Activated naive CD8-positive, alpha-beta T cell treated with anti-CD3 and anti-CD28 coated beads, Interleukin-2, amount 50 U/mL, for 24 hours (primary cell): ENCODE results near the gene GALNT2.
A peak's percentile ranks its signal among the peaks of the same experiment; 100 is the strongest.

ENCODE experiments used
- ATAC-seq: fragments of 150-1000 bp; cut with Tn5 transposase; one replicate; pipeline ENCODE4 v1.10.0; 2021
- DNase-seq: peaks from one replicate; pipeline ENCODE4 v3.0.0; 2021
- H3K27ac Mint-ChIP-seq: one replicate; pipeline ENCODE4 v1.8.0; 2021; ENCODE audit warnings: mild to moderate bottlenecking, mixed read lengths
- H3K27me3 Mint-ChIP-seq: one replicate; pipeline ENCODE4 v1.8.0; 2021; ENCODE audit warnings: mixed read lengths
- H3K36me3 Mint-ChIP-seq: one replicate; pipeline ENCODE4 v1.8.0; 2021; ENCODE audit warnings: low read depth, mixed read lengths
- H3K4me1 Mint-ChIP-seq: one replicate; pipeline ENCODE4 v1.8.0; 2021; ENCODE audit warnings: mixed read lengths
- H3K4me3 Mint-ChIP-seq: one replicate; pipeline ENCODE4 v1.8.0; 2021; ENCODE audit warnings: mild to moderate bottlenecking, moderate library complexity, mixed read lengths
- H3K9me3 Mint-ChIP-seq: one replicate; pipeline ENCODE4 v1.8.0; 2021; ENCODE audit warnings: mixed read lengths

The GALNT2 gene

GRCh38 chr1:230140221-230141020 is 73.4 kb downstream of the GALNT2 start:
- no peak for DNase-seq
- ATAC-seq = no peak
- no peaks in the 10 kb centered on the region for H3K9me3 Mint-ChIP-seq
- peaks cover 53% of the 10 kb centered on the region for H3K4me1 Mint-ChIP-seq
- no peaks in the 10 kb centered on the region for H3K27me3 Mint-ChIP-seq
- peak overlapping the region; percentile 36 for H3K27ac Mint-ChIP-seq
- peaks cover 19% of the 10 kb centered on the region for H3K36me3 Mint-ChIP-seq
- no peak overlapping the region for H3K4me3 Mint-ChIP-seq

- no peak overlapping the region for H3K4me3 Mint-ChIP-seq
- DNase-seq = no peak
- H3K27ac Mint-ChIP-seq = peak overlapping the region; percentile 16
- peaks cover 61% of the 10 kb centered on the region for H3K4me1 Mint-ChIP-seq
- no peaks in the 10 kb centered on the region for H3K27me3 Mint-ChIP-seq
- ATAC-seq = peak; percentile 67
- H3K9me3 Mint-ChIP-seq = no peaks in the 10 kb centered on the region
- H3K36me3 Mint-ChIP-seq = peaks cover 19% of the 10 kb centered on the region
Observed at GRCh38 chr1:230141021-230141648, 74.1 kb downstream of the GALNT2 start.

- Mint-ChIP-seq H3K9me3 (no peaks in the 10 kb centered on the region), H3K4me1 (peaks cover 64% of the 10 kb centered on the region), H3K27me3 (no peaks in the 10 kb centered on the region), H3K36me3 (peaks cover 18% of the 10 kb centered on the region), H3K27ac (no peak overlapping the region), H3K4me3 (no peak overlapping the region)
- DNase-seq (no peak), ATAC-seq (no peak)
Observed at GRCh38 chr1:230141797-230142607, 75.0 kb downstream of the GALNT2 start.

- H3K9me3 Mint-ChIP-seq = no peaks in the 10 kb centered on the region
- ATAC-seq (no peak), DNase-seq (no peak)
- peaks cover 68% of the 10 kb centered on the region for H3K4me1 Mint-ChIP-seq
- H3K27me3 Mint-ChIP-seq = no peaks in the 10 kb centered on the region
- H3K4me3 Mint-ChIP-seq = no peak overlapping the region
- peaks cover 14% of the 10 kb centered on the region for H3K36me3 Mint-ChIP-seq
- no peak overlapping the region for H3K27ac Mint-ChIP-seq
Observed at GRCh38 chr1:230142608-230143210, 75.7 kb downstream of the GALNT2 start.

GRCh38 chr1:230143534-230143933 is 76.5 kb downstream of the GALNT2 start:
- peaks cover 75% of the 10 kb centered on the region for H3K4me1 Mint-ChIP-seq
- DNase-seq (no peak), ATAC-seq (no peak)
- H3K27me3 Mint-ChIP-seq = no peaks in the 10 kb centered on the region
- H3K4me3 Mint-ChIP-seq = no peak overlapping the region
- no peaks in the 10 kb centered on the region for H3K9me3 Mint-ChIP-seq
- no peak overlapping the region for H3K27ac Mint-ChIP-seq
- peaks cover 9% of the 10 kb centered on the region for H3K36me3 Mint-ChIP-seq

- Mint-ChIP-seq H3K27ac (no peak overlapping the region), H3K4me1 (peaks cover 77% of the 10 kb centered on the region), H3K36me3 (peaks cover 6% of the 10 kb centered on the region), H3K9me3 (no peaks in the 10 kb centered on the region), H3K4me3 (no peak overlapping the region), H3K27me3 (no peaks in the 10 kb centered on the region)
- no peak for ATAC-seq
- DNase-seq = no peak
Observed at GRCh38 chr1:230144010-230144614, 77.1 kb downstream of the GALNT2 start.

GRCh38 chr1:230144758-230145504 is 77.9 kb downstream of the GALNT2 start:
- DNase-seq (no peak), ATAC-seq (no peak)
- no peaks in the 10 kb centered on the region for H3K9me3 Mint-ChIP-seq
- peaks cover 6% of the 10 kb centered on the region for H3K36me3 Mint-ChIP-seq
- H3K27ac Mint-ChIP-seq = peak overlapping the region; percentile 59
- H3K4me3 Mint-ChIP-seq = no peak overlapping the region
- H3K27me3 Mint-ChIP-seq = no peaks in the 10 kb centered on the region
- H3K4me1 Mint-ChIP-seq = peaks cover 81% of the 10 kb centered on the region

- no peak for ATAC-seq
- no peaks in the 10 kb centered on the region for H3K9me3 Mint-ChIP-seq
- H3K4me1 Mint-ChIP-seq = peaks cover 84% of the 10 kb centered on the region
- no peaks in the 10 kb centered on the region for H3K27me3 Mint-ChIP-seq
- DNase-seq = no peak
- H3K4me3 Mint-ChIP-seq = peak overlapping the region; percentile 17
- H3K36me3 Mint-ChIP-seq = peaks cover 6% of the 10 kb centered on the region
- peak overlapping the region; percentile 59 for H3K27ac Mint-ChIP-seq
Observed at GRCh38 chr1:230145505-230145899, 78.5 kb downstream of the GALNT2 start.

- H3K4me1 Mint-ChIP-seq = peaks cover 79% of the 10 kb centered on the region
- H3K9me3 Mint-ChIP-seq = no peaks in the 10 kb centered on the region
- H3K27me3 Mint-ChIP-seq = no peaks in the 10 kb centered on the region
- DNase-seq = no peak
- H3K4me3 Mint-ChIP-seq = peak overlapping the region; percentile 41
- ATAC-seq = no peak
- peak overlapping the region; percentile 18 for H3K27ac Mint-ChIP-seq
- H3K36me3 Mint-ChIP-seq = peaks cover 6% of the 10 kb centered on the region
Observed at GRCh38 chr1:230145953-230146476, 79.0 kb downstream of the GALNT2 start.

- H3K4me3 Mint-ChIP-seq = no peak overlapping the region
- no peaks in the 10 kb centered on the region for H3K27me3 Mint-ChIP-seq
- no peak for DNase-seq
- H3K9me3 Mint-ChIP-seq = no peaks in the 10 kb centered on the region
- no peak for ATAC-seq
- H3K4me1 Mint-ChIP-seq = peaks cover 73% of the 10 kb centered on the region
- H3K36me3 Mint-ChIP-seq = peaks cover 6% of the 10 kb centered on the region
- no peak overlapping the region for H3K27ac Mint-ChIP-seq
Observed at GRCh38 chr1:230146709-230147108, 79.7 kb downstream of the GALNT2 start.

- Mint-ChIP-seq H3K4me3 (no peak overlapping the region), H3K27me3 (no peaks in the 10 kb centered on the region), H3K4me1 (peaks cover 69% of the 10 kb centered on the region), H3K36me3 (peaks cover 6% of the 10 kb centered on the region), H3K27ac (no peak overlapping the region), H3K9me3 (no peaks in the 10 kb centered on the region)
- ATAC-seq = no peak
- no peak for DNase-seq
Observed at GRCh38 chr1:230147253-230148125, 80.5 kb downstream of the GALNT2 start.

GRCh38 chr1:230148126-230148652 is 81.2 kb downstream of the GALNT2 start:
- no peaks in the 10 kb centered on the region for H3K9me3 Mint-ChIP-seq
- no peak overlapping the region for H3K27ac Mint-ChIP-seq
- no peaks in the 10 kb centered on the region for H3K27me3 Mint-ChIP-seq
- peaks cover 6% of the 10 kb centered on the region for H3K36me3 Mint-ChIP-seq
- ATAC-seq = no peak
- no peak overlapping the region for H3K4me3 Mint-ChIP-seq
- peaks cover 65% of the 10 kb centered on the region for H3K4me1 Mint-ChIP-seq
- no peak for DNase-seq
